Gastrocnemius medialis (tissue), 4 donors: Measurements from ENCODE around the gene MYCN.

ENCODE experiments used
- POLR2A ChIP-seq, 2 donors: fragments of 450-650 bp; IDR thresholded peaks; one replicate each; pipeline ENCODE4 v1.6.1; 2017; ENCODE audit warnings: antibody characterized with exemption in 2 of 2, mild to moderate bottlenecking in 2 of 2, moderate library complexity in 2 of 2
- TF ChIP-seq, protein P1 (sequence below), 5 experiments: fragments of 450-650 bp in 3 of 5; fragments of 200-600 bp in 2 of 5; sonication (generic) in 2 of 5; IDR thresholded peaks in 4 of 5; conservative IDR thresholded peaks in 1 of 5; 1 replicate in 4 of 5; 2 replicates in 1 of 5; pipeline ENCODE4 v1.5.1; 2016 to 2019; ENCODE audit warnings: antibody characterized with exemption in 5 of 5, mild to moderate bottlenecking in 3 of 5, moderate library complexity in 3 of 5

- TF ChIP-seq, protein P1, sequence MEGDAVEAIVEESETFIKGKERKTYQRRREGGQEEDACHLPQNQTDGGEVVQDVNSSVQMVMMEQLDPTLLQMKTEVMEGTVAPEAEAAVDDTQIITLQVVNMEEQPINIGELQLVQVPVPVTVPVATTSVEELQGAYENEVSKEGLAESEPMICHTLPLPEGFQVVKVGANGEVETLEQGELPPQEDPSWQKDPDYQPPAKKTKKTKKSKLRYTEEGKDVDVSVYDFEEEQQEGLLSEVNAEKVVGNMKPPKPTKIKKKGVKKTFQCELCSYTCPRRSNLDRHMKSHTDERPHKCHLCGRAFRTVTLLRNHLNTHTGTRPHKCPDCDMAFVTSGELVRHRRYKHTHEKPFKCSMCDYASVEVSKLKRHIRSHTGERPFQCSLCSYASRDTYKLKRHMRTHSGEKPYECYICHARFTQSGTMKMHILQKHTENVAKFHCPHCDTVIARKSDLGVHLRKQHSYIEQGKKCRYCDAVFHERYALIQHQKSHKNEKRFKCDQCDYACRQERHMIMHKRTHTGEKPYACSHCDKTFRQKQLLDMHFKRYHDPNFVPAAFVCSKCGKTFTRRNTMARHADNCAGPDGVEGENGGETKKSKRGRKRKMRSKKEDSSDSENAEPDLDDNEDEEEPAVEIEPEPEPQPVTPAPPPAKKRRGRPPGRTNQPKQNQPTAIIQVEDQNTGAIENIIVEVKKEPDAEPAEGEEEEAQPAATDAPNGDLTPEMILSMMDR (IDR thresholded peaks at IDR 0.05 in 4 of 5, conservative IDR thresholded peaks at IDR 0.05 in 1 of 5): no peak
- no peak for TF ChIP-seq POLR2A (IDR thresholded peaks at IDR 0.05)
These were observed 12.8 kb downstream of the MYCN start for GRCh38 chr2:15953147-15953630.
